ENCODE results near the gene ROR1. TPM values are rescaled to one million over a fixed set of nuclear protein-coding genes. Genes with fewer than 3 reads are reported as not detected.

ROR1 gene
- total RNA-seq, 1 experiment from 2014 or later = 56.3 TPM

DNA sequence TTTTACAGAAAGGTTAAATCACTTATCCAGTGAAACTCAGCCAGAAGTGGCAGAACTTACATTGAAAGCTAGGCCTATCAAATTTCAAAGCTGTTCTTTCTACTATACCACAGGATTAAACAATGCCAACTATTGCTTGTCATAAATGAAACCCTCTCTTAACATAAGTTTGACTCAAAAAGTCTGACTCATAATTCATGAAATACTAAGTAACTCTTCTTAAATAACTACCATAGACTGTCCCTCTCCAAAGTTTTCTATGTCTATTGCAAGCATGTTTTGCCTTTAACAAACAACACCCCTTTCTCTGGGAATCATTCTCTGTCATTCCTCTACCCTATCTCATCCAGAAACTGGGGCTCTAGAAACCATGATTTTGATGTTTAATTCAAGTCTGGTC lies 320.1 kb downstream of the ROR1 start (continued):
- TF ChIP-seq TEAD4 (CRISPR knock-in tag; IDR thresholded peaks at IDR 0.05) (no peak), CBFB (CRISPR knock-in tag; IDR thresholded peaks at IDR 0.05; ENCODE audit: low read depth) (no peak), ZNF396 (CRISPR knock-in tag; IDR thresholded peaks at IDR 0.05; ENCODE audit: borderline replicate concordance) (no peak), NFE2L1 (CRISPR knock-in tag; IDR thresholded peaks at IDR 0.05) (no peak)

DNA sequence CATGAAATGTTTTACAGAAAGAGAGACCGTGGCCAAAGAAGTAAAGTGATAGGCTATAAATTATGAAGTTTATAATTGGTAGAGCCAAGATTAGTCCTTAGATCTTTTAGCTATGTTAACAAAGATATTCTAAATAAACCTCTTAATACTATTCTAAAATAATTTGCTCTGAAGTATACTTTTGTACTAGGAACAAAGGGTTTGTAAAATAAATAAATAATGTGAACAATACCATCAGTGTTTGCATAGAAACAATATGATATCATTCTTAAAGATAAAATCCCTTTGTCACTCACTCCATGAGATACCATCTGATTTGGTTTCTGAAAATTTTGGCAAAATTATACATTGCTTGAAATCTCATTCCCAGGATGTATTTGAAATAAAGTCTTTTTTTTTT lies 322.0 kb downstream of the ROR1 start:
- DNase-seq (ENCODE audit: low spot score) (no peak), ATAC-seq (no peak)
- peaks cover 3% of the 10 kb centered on the region; the same call in 1 of the 2 replicates for H3K9me3 Mint-ChIP-seq
- peaks cover 25% of the 10 kb centered on the region for H3K4me1 Mint-ChIP-seq
- ChIA-PET CTCF (interaction anchor here (0.6 kb wide), 1 partner anchor 13 kb away, joined by 3 read pairs; no protein-coding TSS in a partner anchor), POLR2A (no interaction called here)
- TF ChIP-seq, protein P1, sequence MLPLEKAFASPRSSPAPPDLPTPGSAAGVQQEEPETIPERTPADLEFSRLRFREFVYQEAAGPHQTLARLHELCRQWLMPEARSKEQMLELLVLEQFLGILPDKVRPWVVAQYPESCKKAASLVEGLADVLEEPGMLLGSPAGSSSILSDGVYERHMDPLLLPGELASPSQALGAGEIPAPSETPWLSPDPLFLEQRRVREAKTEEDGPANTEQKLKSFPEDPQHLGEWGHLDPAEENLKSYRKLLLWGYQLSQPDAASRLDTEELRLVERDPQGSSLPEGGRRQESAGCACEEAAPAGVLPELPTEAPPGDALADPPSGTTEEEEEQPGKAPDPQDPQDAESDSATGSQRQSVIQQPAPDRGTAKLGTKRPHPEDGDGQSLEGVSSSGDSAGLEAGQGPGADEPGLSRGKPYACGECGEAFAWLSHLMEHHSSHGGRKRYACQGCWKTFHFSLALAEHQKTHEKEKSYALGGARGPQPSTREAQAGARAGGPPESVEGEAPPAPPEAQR (CRISPR knock-in tag; IDR thresholded peaks at IDR 0.05) = no peak
- TF ChIP-seq ZNF219 (CRISPR knock-in tag; IDR thresholded peaks at IDR 0.05; ENCODE audit: borderline replicate concordance) (no peak), ATF1 (CRISPR knock-in tag; IDR thresholded peaks at IDR 0.05) (no peak), RORB (CRISPR knock-in tag; IDR thresholded peaks at IDR 0.05) (no peak), NFATC4 (CRISPR knock-in tag; IDR thresholded peaks at IDR 0.05) (no peak), PRRX2 (CRISPR knock-in tag; IDR thresholded peaks at IDR 0.05) (no peak), CREB1 (CRISPR knock-in tag; IDR thresholded peaks at IDR 0.05) (no peak), ZNF121 (CRISPR knock-in tag; IDR thresholded peaks at IDR 0.05) (no peak), NR2C2 (CRISPR knock-in tag; IDR thresholded peaks at IDR 0.05) (no peak), TEAD4 (CRISPR knock-in tag; IDR thresholded peaks at IDR 0.05) (no peak), CBFB (CRISPR knock-in tag; IDR thresholded peaks at IDR 0.05; ENCODE audit: low read depth) (no peak), FOXJ3 (CRISPR knock-in tag; IDR thresholded peaks at IDR 0.05; ENCODE audit: borderline replicate concordance) (no peak), ETV6 (CRISPR knock-in tag; IDR thresholded peaks at IDR 0.05) (no peak), OVOL2 (CRISPR knock-in tag; IDR thresholded peaks at IDR 0.05; ENCODE audit: borderline replicate concordance) (no peak), RELA (CRISPR knock-in tag; IDR thresholded peaks at IDR 0.05; ENCODE audit: borderline replicate concordance) (no peak)
- TF ChIP-seq, protein P2, sequence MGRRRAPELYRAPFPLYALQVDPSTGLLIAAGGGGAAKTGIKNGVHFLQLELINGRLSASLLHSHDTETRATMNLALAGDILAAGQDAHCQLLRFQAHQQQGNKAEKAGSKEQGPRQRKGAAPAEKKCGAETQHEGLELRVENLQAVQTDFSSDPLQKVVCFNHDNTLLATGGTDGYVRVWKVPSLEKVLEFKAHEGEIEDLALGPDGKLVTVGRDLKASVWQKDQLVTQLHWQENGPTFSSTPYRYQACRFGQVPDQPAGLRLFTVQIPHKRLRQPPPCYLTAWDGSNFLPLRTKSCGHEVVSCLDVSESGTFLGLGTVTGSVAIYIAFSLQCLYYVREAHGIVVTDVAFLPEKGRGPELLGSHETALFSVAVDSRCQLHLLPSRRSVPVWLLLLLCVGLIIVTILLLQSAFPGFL (CRISPR knock-in tag; IDR thresholded peaks at IDR 0.05; ENCODE audit: borderline replicate concordance) = no peak
- TF ChIP-seq, protein P3, sequence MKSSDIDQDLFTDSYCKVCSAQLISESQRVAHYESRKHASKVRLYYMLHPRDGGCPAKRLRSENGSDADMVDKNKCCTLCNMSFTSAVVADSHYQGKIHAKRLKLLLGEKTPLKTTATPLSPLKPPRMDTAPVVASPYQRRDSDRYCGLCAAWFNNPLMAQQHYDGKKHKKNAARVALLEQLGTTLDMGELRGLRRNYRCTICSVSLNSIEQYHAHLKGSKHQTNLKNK (CRISPR knock-in tag; IDR thresholded peaks at IDR 0.05) = no peak
- TF ChIP-seq, protein P4, sequence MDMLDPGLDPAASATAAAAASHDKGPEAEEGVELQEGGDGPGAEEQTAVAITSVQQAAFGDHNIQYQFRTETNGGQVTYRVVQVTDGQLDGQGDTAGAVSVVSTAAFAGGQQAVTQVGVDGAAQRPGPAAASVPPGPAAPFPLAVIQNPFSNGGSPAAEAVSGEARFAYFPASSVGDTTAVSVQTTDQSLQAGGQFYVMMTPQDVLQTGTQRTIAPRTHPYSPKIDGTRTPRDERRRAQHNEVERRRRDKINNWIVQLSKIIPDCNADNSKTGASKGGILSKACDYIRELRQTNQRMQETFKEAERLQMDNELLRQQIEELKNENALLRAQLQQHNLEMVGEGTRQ (CRISPR knock-in tag; IDR thresholded peaks at IDR 0.05) = no peak
- TF ChIP-seq, protein P5, sequence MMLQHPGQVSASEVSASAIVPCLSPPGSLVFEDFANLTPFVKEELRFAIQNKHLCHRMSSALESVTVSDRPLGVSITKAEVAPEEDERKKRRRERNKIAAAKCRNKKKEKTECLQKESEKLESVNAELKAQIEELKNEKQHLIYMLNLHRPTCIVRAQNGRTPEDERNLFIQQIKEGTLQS (CRISPR knock-in tag; conservative IDR thresholded peaks at IDR 0.05) = no peak
- TF ChIP-seq, protein P6, sequence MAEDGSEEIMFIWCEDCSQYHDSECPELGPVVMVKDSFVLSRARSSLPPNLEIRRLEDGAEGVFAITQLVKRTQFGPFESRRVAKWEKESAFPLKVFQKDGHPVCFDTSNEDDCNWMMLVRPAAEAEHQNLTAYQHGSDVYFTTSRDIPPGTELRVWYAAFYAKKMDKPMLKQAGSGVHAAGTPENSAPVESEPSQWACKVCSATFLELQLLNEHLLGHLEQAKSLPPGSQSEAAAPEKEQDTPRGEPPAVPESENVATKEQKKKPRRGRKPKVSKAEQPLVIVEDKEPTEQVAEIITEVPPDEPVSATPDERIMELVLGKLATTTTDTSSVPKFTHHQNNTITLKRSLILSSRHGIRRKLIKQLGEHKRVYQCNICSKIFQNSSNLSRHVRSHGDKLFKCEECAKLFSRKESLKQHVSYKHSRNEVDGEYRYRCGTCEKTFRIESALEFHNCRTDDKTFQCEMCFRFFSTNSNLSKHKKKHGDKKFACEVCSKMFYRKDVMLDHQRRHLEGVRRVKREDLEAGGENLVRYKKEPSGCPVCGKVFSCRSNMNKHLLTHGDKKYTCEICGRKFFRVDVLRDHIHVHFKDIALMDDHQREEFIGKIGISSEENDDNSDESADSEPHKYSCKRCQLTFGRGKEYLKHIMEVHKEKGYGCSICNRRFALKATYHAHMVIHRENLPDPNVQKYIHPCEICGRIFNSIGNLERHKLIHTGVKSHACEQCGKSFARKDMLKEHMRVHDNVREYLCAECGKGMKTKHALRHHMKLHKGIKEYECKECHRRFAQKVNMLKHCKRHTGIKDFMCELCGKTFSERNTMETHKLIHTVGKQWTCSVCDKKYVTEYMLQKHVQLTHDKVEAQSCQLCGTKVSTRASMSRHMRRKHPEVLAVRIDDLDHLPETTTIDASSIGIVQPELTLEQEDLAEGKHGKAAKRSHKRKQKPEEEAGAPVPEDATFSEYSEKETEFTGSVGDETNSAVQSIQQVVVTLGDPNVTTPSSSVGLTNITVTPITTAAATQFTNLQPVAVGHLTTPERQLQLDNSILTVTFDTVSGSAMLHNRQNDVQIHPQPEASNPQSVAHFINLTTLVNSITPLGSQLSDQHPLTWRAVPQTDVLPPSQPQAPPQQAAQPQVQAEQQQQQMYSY (CRISPR knock-in tag; IDR thresholded peaks at IDR 0.05) = no peak
- H3K27me3 Mint-ChIP-seq (ENCODE audit: low read depth) = no peaks in the 10 kb centered on the region
- H3K36me3 Mint-ChIP-seq = peaks cover 3% of the 10 kb centered on the region; the same call in 1 of the 2 replicates
- no peak overlapping the region for H3K4me3 Mint-ChIP-seq
- no peak overlapping the region for H3K27ac Mint-ChIP-seq
